Peyer's patch (tissue), 4 donors: ENCODE results near the gene UBAC2.

Experiments used
- CTCF ChIP-seq, 6 experiments: fragments of 450-650 bp in 4 of 6; fragments of 200-600 bp in 2 of 6; sonication (generic) in 1 of 6; IDR thresholded peaks; one replicate each; pipeline ENCODE4 v1.5.1; 2017 to 2019; ENCODE audit warnings: antibody characterized with exemption in 6 of 6, mild to moderate bottlenecking in 3 of 6, moderate library complexity in 1 of 6
- POLR2A ChIP-seq, 2 donors: fragments of 450-650 bp; IDR thresholded peaks; one replicate each; pipeline ENCODE4 v1.5.1; 2017; ENCODE audit warnings: antibody characterized with exemption in 2 of 2, mild to moderate bottlenecking in 2 of 2, moderate library complexity in 2 of 2

- TF ChIP-seq CTCF (IDR thresholded peaks at IDR 0.05) = no peak
- TF ChIP-seq POLR2A (IDR thresholded peaks at IDR 0.05) = no peak
Measured at GRCh38 chr13:99272481-99272880, 71.8 kb downstream of the UBAC2 start.
